Lower leg skin (tissue), 4 donors: Measurements from ENCODE around the gene SLC29A3. TPM values are rescaled to one million over a fixed set of nuclear protein-coding genes. Genes with fewer than 3 reads are reported as not detected.
"Not testable (repeated sequence)": the region's sequence is repeated elsewhere in the genome, so short reads cannot be mapped to it uniquely, and the experiment has no call there.

ENCODE experiments used
- DNase-seq, 2 donors: peaks; one replicate each; pipeline ENCODE4 v3.0.0-alpha.2; 2019; ENCODE audit warnings: low spot score in 2 of 2
- H3K4me3 ChIP-seq: fragments of 200-600 bp; sonication (generic); 2 replicates; pipeline ENCODE4 v1.5.1; 2017; ENCODE audit warnings: mild to moderate bottlenecking, low read depth; ENCODE audit not compliant: poor library complexity, severe bottlenecking
- CTCF ChIP-seq, 3 donors: fragments of 450-650 bp; IDR thresholded peaks; one replicate each; pipeline ENCODE4 v1.5.1; 2016; ENCODE audit warnings: antibody characterized with exemption in 3 of 3, mild to moderate bottlenecking in 3 of 3, moderate library complexity in 2 of 3
- POLR2A ChIP-seq, 2 donors: fragments of 450-650 bp; IDR thresholded peaks; one replicate each; pipeline ENCODE4 v1.6.1; 2016 to 2017; ENCODE audit warnings: antibody characterized with exemption in 2 of 2, mild to moderate bottlenecking in 1 of 2, moderate library complexity in 1 of 2
- WGBS, 2 donors: methylation state at CpG; one replicate each; pipeline ENCODE4 v1.1.5; 2018; 5-methylcytosine and 5-hydroxymethylcytosine counted together
- intact Hi-C: fragments of 100-400 bp; cut with DNase I; formaldehyde crosslinking; loops from one replicate; pipeline ENCODE4 v1.15.0; 2023; ENCODE audit warnings: low total_unique reads
- total RNA-seq, 4 donors: library from RNA; depleted of rRNA; stranded (reverse); fragments of >200 nt; gene quantifications; one replicate each; pipeline ENCODE4 v1.1.0, GENCODE V29; 2016

Gene SLC29A3
- total RNA-seq, 4 donors from 2014 or later = 1.1 to 5.7 (median 2.6) TPM

- DNase-seq = no peak
- WGBS, 2 donors = 69 to 75% methylated on average over 12 to 15 of the region's 15 CpGs
- TF ChIP-seq CTCF (IDR thresholded peaks at IDR 0.05) (no peak), POLR2A (IDR thresholded peaks at IDR 0.05) (no peak)
- no peak overlapping the region for H3K4me3 ChIP-seq
- intact Hi-C loops = no loop called here
Measured at GRCh38 chr10:71272056-71272771, 46.8 kb upstream of the SLC29A3 start.

GRCh38 chr10:71272974-71273373 lies 46.1 kb upstream of the SLC29A3 start:
- 87 to 89% methylated on average over 11 of the region's 11 CpGs for WGBS, 2 donors
- intact Hi-C loops, H3K4me3 ChIP-seq, DNase-seq: not testable (repeated sequence)

GRCh38 chr10:71273506-71273905 lies 45.6 kb upstream of the SLC29A3 start:
- H3K4me3 ChIP-seq = no peak overlapping the region
- intact Hi-C loops = no loop called here
- no peak for DNase-seq
- TF ChIP-seq POLR2A (IDR thresholded peaks at IDR 0.05) (no peak), CTCF (IDR thresholded peaks at IDR 0.05) (no peak)
- WGBS, 2 donors = 98 to 100% methylated on average over 3 to 5 of the region's 5 CpGs

GRCh38 chr10:71274901-71275796 lies 43.9 kb upstream of the SLC29A3 start:
- no peak overlapping the region for H3K4me3 ChIP-seq
- intact Hi-C loops = no loop called here
- no peak for TF ChIP-seq CTCF (IDR thresholded peaks at IDR 0.05)
- TF ChIP-seq POLR2A (IDR thresholded peaks at IDR 0.05) = no peak
- DNase-seq = no peak
- WGBS, 2 donors = 74 to 80% methylated on average over 11 of the region's 11 CpGs

- H3K4me3 ChIP-seq = no peak overlapping the region
- WGBS, 2 donors = 84 to 94% methylated on average over 8 to 9 of the region's 9 CpGs
- DNase-seq = no peak
- no peak for TF ChIP-seq CTCF (IDR thresholded peaks at IDR 0.05)
- no peak for TF ChIP-seq POLR2A (IDR thresholded peaks at IDR 0.05)
- intact Hi-C loops = no loop called here
Measured at GRCh38 chr10:71276873-71277272, 42.2 kb upstream of the SLC29A3 start.

GRCh38 chr10:71277914-71278665 lies 41.0 kb upstream of the SLC29A3 start:
- TF ChIP-seq POLR2A (IDR thresholded peaks at IDR 0.05) (no peak), CTCF (IDR thresholded peaks at IDR 0.05) (no peak)
- DNase-seq = no peak

More at GRCh38 chr10:71277914-71278665, 41.0 kb upstream of the SLC29A3 start:
- no peak overlapping the region for H3K4me3 ChIP-seq
- intact Hi-C loops = no loop called here
- WGBS, 2 donors = 84 to 87% methylated on average over 11 of the region's 11 CpGs
